ENCODE measurements around the gene TOR2A. TPM values are rescaled to one million over a fixed set of nuclear protein-coding genes. Genes with fewer than 3 reads are reported as not detected.

The TOR2A gene
- total RNA-seq, 1 experiment from 2014 or later, result 16.4 TPM

- no peaks in the 10 kb centered on the region for H3K9me2 ChIP-seq (ENCODE audit: insufficient read depth)
- TF ChIP-seq, protein P1, sequence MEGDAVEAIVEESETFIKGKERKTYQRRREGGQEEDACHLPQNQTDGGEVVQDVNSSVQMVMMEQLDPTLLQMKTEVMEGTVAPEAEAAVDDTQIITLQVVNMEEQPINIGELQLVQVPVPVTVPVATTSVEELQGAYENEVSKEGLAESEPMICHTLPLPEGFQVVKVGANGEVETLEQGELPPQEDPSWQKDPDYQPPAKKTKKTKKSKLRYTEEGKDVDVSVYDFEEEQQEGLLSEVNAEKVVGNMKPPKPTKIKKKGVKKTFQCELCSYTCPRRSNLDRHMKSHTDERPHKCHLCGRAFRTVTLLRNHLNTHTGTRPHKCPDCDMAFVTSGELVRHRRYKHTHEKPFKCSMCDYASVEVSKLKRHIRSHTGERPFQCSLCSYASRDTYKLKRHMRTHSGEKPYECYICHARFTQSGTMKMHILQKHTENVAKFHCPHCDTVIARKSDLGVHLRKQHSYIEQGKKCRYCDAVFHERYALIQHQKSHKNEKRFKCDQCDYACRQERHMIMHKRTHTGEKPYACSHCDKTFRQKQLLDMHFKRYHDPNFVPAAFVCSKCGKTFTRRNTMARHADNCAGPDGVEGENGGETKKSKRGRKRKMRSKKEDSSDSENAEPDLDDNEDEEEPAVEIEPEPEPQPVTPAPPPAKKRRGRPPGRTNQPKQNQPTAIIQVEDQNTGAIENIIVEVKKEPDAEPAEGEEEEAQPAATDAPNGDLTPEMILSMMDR (conservative IDR thresholded peaks at IDR 0.05), result no peak
- TF ChIP-seq EZH2 (IDR thresholded peaks at IDR 0.05; ENCODE audit: low read depth), result no peak
- no TSS peak for BruUV-seq (replicated peaks)
- H3K9me3 ChIP-seq (ENCODE audit: insufficient read depth, low read depth), result no peaks in the 10 kb centered on the region
- H3F3A ChIP-seq (ENCODE audit: insufficient read depth, low read depth), result no peaks in the 10 kb centered on the region; the same call in 1 of the 2 replicates
- H3K79me2 ChIP-seq (ENCODE audit: low read depth), result no peaks in the 10 kb centered on the region
- intact Hi-C loops (cut with micrococcal nuclease; ENCODE audit: unreplicated experiment), result no loop called here
- ChIA-PET CTCF (interaction anchor here (0.6 to 1.0 kb wide), 2 partner anchors 10 to 121 kb away, joined by 3 to 8 read pairs; no protein-coding TSS in a partner anchor), POLR2A (ENCODE audit: unreplicated experiment) (no interaction called here)
- no peak overlapping the region for H3K4me2 ChIP-seq
- no peaks in the 10 kb centered on the region for H3K4me1 ChIP-seq (replicated peaks; ENCODE audit: insufficient read depth)
- no peaks in the 10 kb centered on the region for H3K36me3 ChIP-seq (ENCODE audit: low read depth)
- DNase-seq, result no peak
- no peak overlapping the region for H2AFZ ChIP-seq
- no peaks in the 10 kb centered on the region for H4K20me1 ChIP-seq (ENCODE audit: insufficient read depth)
- H3K27me3 ChIP-seq (ENCODE audit: insufficient read depth, low read depth), result peaks cover 50% of the 10 kb centered on the region
- H3K27ac ChIP-seq, result no peak overlapping the region
- H3K4me3 ChIP-seq, result no peak overlapping the region
Measured at GRCh38 chr9:127755061-127756060, 20.3 kb upstream of the TOR2A start.

DNA sequence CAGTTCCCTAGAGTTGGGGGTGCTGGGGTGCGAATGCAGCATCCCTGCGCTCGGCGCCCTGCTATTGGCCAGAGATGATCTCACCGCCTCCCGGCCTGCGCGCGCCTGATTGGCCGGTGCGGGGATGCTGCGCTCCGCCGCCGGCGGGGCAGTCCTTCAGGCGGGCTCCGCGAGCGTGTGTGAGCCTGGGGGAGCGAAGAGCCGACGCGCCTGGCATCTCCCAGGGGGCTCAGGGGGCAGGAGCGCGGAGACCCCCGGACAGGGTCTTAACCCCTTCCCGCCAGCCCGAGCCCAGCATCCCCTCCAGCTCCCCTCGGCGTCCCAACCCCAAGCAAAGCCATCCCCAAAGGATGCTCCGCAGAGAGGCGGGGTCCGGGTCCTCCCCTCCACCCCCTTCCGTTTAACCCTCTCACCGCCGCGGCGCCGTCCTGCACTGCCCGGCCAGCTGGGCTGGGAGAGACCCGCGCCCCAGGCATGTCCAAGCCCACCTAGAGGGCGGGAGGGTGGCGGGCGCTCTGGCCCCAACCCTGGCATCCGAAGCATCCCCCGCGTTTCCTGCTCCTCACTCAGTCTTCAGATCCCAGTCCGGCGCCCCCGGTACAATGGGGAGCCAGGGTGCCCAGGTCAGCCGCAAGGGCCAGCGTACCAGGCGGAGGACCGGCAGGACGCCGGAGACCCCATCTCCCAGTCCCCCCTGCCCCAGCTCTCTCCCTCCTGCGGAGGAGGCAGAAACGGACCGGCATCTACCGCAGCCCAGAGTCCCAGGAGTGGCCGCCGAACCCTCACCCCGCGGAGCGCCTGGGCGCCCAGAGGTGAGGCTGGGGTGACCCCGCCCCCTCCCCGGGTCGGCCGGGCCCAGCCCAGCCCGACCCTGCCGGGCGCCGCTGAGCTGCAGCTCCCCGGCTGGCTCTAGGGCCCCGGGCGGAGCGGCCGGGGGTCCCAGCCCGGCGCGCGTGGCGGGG is 19.3 kb upstream of the TOR2A start:
- H3K4me2 ChIP-seq, result no peak overlapping the region
- H3K9me3 ChIP-seq (ENCODE audit: insufficient read depth, low read depth), result no peaks in the 10 kb centered on the region
- intact Hi-C loops (cut with micrococcal nuclease; ENCODE audit: unreplicated experiment), result no loop called here
- H3K4me1 ChIP-seq (replicated peaks; ENCODE audit: insufficient read depth), result no peaks in the 10 kb centered on the region
- peaks cover 49% of the 10 kb centered on the region for H3K27me3 ChIP-seq (ENCODE audit: insufficient read depth, low read depth)
- ChIA-PET POLR2A (ENCODE audit: unreplicated experiment) (no interaction called here), CTCF (no interaction called here)
- no peaks in the 10 kb centered on the region for H3K9me2 ChIP-seq (ENCODE audit: insufficient read depth)
- no peak overlapping the region for H3K27ac ChIP-seq
- no TSS peak for BruUV-seq (replicated peaks)
- no peaks in the 10 kb centered on the region; the same call in 1 of the 2 replicates for H3F3A ChIP-seq (ENCODE audit: insufficient read depth, low read depth)
- H3K79me2 ChIP-seq (ENCODE audit: low read depth), result no peaks in the 10 kb centered on the region
- TF ChIP-seq, protein P1 (conservative IDR thresholded peaks at IDR 0.05), result no peak
- TF ChIP-seq EZH2 (IDR thresholded peaks at IDR 0.05; ENCODE audit: low read depth), result no peak
- no peak overlapping the region for H3K4me3 ChIP-seq
- no peak for DNase-seq
- H2AFZ ChIP-seq, result no peak overlapping the region
- H3K36me3 ChIP-seq (ENCODE audit: low read depth), result no peaks in the 10 kb centered on the region
- H4K20me1 ChIP-seq (ENCODE audit: insufficient read depth), result no peaks in the 10 kb centered on the region

- BruUV-seq (replicated peaks), result no TSS peak
- H3K4me1 ChIP-seq (replicated peaks; ENCODE audit: insufficient read depth), result no peaks in the 10 kb centered on the region
- peaks cover 56% of the 10 kb centered on the region for H3K27me3 ChIP-seq (ENCODE audit: insufficient read depth, low read depth)
- no peaks in the 10 kb centered on the region for H3K9me3 ChIP-seq (ENCODE audit: insufficient read depth, low read depth)
- no peak overlapping the region for H2AFZ ChIP-seq
- no peaks in the 10 kb centered on the region for H3K9me2 ChIP-seq (ENCODE audit: insufficient read depth)
- no peak for DNase-seq
- H3F3A ChIP-seq (ENCODE audit: insufficient read depth, low read depth), result no peaks in the 10 kb centered on the region; the same call in 1 of the 2 replicates
- intact Hi-C loops (cut with micrococcal nuclease; ENCODE audit: unreplicated experiment), result no loop called here
- ChIA-PET CTCF (no interaction called here), POLR2A (ENCODE audit: unreplicated experiment) (no interaction called here)
- H3K4me3 ChIP-seq, result no peak overlapping the region
- TF ChIP-seq EZH2 (IDR thresholded peaks at IDR 0.05; ENCODE audit: low read depth), result no peak
- TF ChIP-seq, protein P1 (conservative IDR thresholded peaks at IDR 0.05), result no peak
- no peaks in the 10 kb centered on the region for H3K36me3 ChIP-seq (ENCODE audit: low read depth)
- H3K79me2 ChIP-seq (ENCODE audit: low read depth), result no peaks in the 10 kb centered on the region
- no peaks in the 10 kb centered on the region for H4K20me1 ChIP-seq (ENCODE audit: insufficient read depth)
- no peak overlapping the region for H3K4me2 ChIP-seq
- H3K27ac ChIP-seq, result no peak overlapping the region
Measured at GRCh38 chr9:127753622-127754021, 18.5 kb upstream of the TOR2A start.
